Measurements from ENCODE around the gene DGKI.

DNA sequence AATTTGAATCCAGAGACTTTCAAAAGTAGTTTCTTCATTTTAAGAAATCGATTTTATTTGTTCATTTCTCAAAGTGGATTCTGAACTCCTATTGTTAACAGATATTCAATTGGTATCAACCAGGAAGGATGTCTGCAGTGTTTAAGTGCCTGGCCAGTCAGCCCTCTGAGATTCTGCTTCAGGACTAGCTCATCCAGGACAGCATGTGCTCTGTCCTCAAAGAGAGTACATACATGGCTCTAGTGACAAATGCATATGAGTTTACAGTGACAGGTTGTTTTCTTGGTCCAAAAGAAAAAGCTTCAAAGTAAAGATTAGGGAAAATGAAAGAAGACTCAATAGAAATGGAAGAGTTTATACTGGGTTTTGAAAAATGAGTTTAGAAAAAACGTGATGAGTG, 494.8 kb downstream of the DGKI start:
- TF ChIP-seq GATA3 (IDR thresholded peaks at IDR 0.05; ENCODE audit: low read depth, low read length) (no peak), GATA2 (IDR thresholded peaks at IDR 0.05; ENCODE audit: low read depth, low read length) (no peak)

All from SH-SY5Y (cell line).